HepG2 (cell line): ENCODE data around the gene IL24. TPM values are rescaled to one million over a fixed set of nuclear protein-coding genes. Genes with fewer than 3 reads are reported as not detected.

Source experiments
- ATM ChIP-seq: fragments of 450-650 bp; IDR thresholded peaks from 2 replicates; pipeline ENCODE4 v1.7.1; 2017; ENCODE audit warnings: mild to moderate bottlenecking, borderline replicate concordance
- BORCS8-MEF2B ChIP-seq: sonication (generic); formaldehyde crosslinking; IDR thresholded peaks from 2 replicates; pipeline ENCODE4 v1.8.0; 2022; ENCODE audit warnings: mild to moderate bottlenecking, missing genetic modification reagents
- CEBPG ChIP-seq: IDR thresholded peaks from 2 replicates; pipeline ENCODE4 v1.6.1; 2016
- CHD4 ChIP-seq: fragments of 200-600 bp; sonication (generic); IDR thresholded peaks from 2 replicates; pipeline ENCODE4 v1.7.0; 2017; ENCODE audit warnings: mild to moderate bottlenecking, low read length, borderline replicate concordance
- KAT2B ChIP-seq: fragments of 150-350 bp; IDR thresholded peaks from 2 replicates; pipeline ENCODE4 v1.6.1; 2014; ENCODE audit warnings: low read depth, low read length, borderline replicate concordance
- KLF9 ChIP-seq: IDR thresholded peaks from 2 replicates; pipeline ENCODE4 v1.6.1; 2016; ENCODE audit warnings: low read depth
- MAFG ChIP-seq: sonication (generic); formaldehyde crosslinking; IDR thresholded peaks from 2 replicates; pipeline ENCODE4 v1.5.1; 2020; ENCODE audit warnings: mild to moderate bottlenecking, missing genetic modification reagents
- NCOA1 ChIP-seq: sonication (generic); formaldehyde crosslinking; IDR thresholded peaks from 2 replicates; pipeline ENCODE4 v1.9.0; 2021; ENCODE audit warnings: missing genetic modification reagents
- STAT6 ChIP-seq: sonication (generic); formaldehyde crosslinking; IDR thresholded peaks from 2 replicates; pipeline ENCODE4 v1.4.0; 2020; ENCODE audit warnings: missing genetic modification reagents, mild to moderate bottlenecking, borderline replicate concordance
- ZBTB40 ChIP-seq, 2 experiments: fragments of 450-650 bp in 1 of 2; sonication (generic) in 1 of 2; formaldehyde crosslinking in 1 of 2; IDR thresholded peaks; 2 replicates each; pipeline versions ENCODE4 v1.6.1 to v1.8.0; 2016 to 2022; ENCODE audit warnings: antibody characterized with exemption in 1 of 2, mild to moderate bottlenecking in 1 of 2, missing genetic modification reagents in 1 of 2
- ZBTB43 ChIP-seq: sonication (generic); formaldehyde crosslinking; conservative IDR thresholded peaks from 2 replicates; pipeline ENCODE4 v1.4.0; 2020; ENCODE audit warnings: missing genetic modification reagents
- ZNF687 ChIP-seq: sonication (generic); formaldehyde crosslinking; IDR thresholded peaks from 2 replicates; pipeline ENCODE4 v1.5.1; 2020; ENCODE audit warnings: mild to moderate bottlenecking, missing genetic modification reagents, moderate library complexity
- polyA plus RNA-seq, 8 experiments: library from polyadenylated mRNA; depleted of rRNA in 3 of 8; stranded (reverse) in 7 of 8; unstranded in 1 of 8; fragments of >200 nt; fragmentation: Illumina TruSeq in 4 of 8; extraction: Trizol in 4 of 8; gene quantifications; 2 replicates each; pipeline versions ENCODE4 v1.2.1 to v1.2.3, GENCODE V29; 2011 to 2016; ENCODE audit warnings: low read depth in 4 of 8, missing spikeins in 1 of 8, mixed read lengths in 1 of 8; ENCODE audit not compliant: insufficient read depth in 1 of 8
- total RNA-seq, 5 experiments: library from RNA; depleted of rRNA; stranded (reverse); fragments of >200 nt; fragmentation: Illumina TruSeq; extraction: Trizol; gene quantifications; 2 replicates each; pipeline ENCODE4 v1.2.3, GENCODE V29; 2016; ENCODE audit warnings: low read depth in 1 of 5

IL24 gene
- total and polyA plus RNA-seq, 2 of the 13 experiments (the other 11 are each of a cell fraction or from before 2014, with no cell fraction given), result not detected

- TF ChIP-seq ZBTB40 (IDR thresholded peaks at IDR 0.05) (no peak), ZBTB40 (CRISPR knock-in tag; IDR thresholded peaks at IDR 0.05) (no peak), ZNF687 (CRISPR knock-in tag) (peak; percentile 47), BORCS8-MEF2B (CRISPR knock-in tag) (no peak), MAFG (CRISPR knock-in tag) (no peak), NCOA1 (CRISPR knock-in tag) (no peak), ATM (no peak), CEBPG (peak; percentile 16; the same call in 1 of the 2 replicates), KLF9 (CRISPR knock-in tag) (no peak), STAT6 (CRISPR knock-in tag) (no peak), ZBTB43 (CRISPR knock-in tag) (no peak), CHD4 (no peak), KAT2B (no peak)
Observed at GRCh38 chr1:206935491-206936067, 38.3 kb downstream of the IL24 start (continued).
